GM19193 (cell line): ENCODE results near the gene RPL18.
A peak's percentile ranks its signal among the peaks of the same experiment; 100 is the strongest.

ENCODE experiments used
- POLR2A ChIP-seq: IDR thresholded peaks from 4 replicates; pipeline ENCODE4 v1.6.1; 2011; ENCODE audit not compliant: insufficient read depth, insufficient read length; ENCODE audit errors: extremely low read depth

The RPL18 gene

DNA sequence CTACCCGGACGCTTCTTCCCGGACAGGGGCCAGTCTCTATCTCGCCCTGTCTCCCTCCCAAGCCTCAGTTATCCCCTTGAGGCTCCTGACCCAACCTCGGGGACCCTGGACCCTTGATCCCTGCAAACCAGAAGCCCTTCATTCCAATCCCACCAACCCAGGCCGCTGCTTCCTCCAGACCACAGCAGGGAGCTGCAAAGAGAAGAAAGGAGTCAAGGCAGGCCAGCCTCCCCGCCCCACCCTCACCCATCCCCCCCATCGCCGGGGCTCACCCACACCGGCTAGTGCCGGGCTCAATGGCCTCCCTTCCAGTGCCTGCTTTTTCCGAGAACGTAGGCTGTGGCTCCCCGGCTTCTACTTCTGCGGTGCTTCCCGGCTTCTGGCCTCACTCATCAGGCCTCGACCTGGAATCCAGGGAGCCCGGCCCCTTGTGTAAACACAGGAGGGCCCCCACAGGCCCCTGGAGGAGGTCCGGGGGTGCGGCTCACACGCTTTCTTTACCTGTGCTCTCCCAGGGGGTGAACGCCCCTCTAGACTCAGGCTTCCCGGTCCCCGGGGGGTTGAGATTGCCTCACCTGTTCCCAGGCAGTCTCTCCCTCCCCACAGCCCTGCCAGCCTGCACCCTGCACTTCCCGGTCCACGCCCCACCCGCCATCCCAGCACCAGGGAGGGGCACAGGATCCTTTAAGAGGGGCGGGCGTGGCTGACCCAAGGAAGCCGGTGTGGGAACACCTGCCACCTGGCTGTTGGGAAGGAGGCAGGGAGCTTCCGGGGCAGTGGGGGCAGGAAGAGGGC lies 4.3 kb downstream of the RPL18 start, which contains the start of gene FAM83E:
Gene FAM83E (minus strand): TSS at position 641 of the 795 bp plus-strand sequence. CDS start 1,704 bp downstream, outside the sequence.
- TF ChIP-seq POLR2A: peak; percentile 38

DNA sequence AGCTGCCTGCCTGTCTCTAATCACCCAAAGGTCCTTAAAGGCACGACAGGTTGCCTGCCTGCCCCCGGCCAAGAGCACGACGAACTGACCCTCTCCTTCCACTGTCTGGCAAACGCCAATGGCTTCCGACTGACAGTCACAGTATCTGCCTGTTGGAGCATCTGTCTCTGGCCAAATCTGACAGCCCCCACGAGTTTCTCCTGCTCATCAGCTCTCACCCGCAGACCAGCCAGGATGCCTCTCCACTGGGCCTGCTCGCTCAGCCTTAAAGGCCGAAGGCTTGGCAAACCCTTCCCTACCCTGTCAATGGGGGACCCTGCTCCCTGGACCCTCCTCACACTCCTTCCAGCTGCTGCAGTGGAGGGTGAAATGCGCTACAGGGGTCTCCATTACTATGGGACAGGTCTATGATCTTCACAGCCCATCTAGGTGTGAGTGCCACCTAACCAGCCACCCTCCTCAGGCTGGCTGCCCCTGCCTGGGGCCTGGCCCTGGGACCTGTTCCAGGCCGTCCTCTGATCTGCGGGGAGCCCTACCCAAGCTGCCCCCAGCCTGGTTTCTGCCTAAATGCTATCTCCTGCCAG lies 5.0 kb downstream of the RPL18 start:
- peak; percentile 50 for TF ChIP-seq POLR2A

DNA sequence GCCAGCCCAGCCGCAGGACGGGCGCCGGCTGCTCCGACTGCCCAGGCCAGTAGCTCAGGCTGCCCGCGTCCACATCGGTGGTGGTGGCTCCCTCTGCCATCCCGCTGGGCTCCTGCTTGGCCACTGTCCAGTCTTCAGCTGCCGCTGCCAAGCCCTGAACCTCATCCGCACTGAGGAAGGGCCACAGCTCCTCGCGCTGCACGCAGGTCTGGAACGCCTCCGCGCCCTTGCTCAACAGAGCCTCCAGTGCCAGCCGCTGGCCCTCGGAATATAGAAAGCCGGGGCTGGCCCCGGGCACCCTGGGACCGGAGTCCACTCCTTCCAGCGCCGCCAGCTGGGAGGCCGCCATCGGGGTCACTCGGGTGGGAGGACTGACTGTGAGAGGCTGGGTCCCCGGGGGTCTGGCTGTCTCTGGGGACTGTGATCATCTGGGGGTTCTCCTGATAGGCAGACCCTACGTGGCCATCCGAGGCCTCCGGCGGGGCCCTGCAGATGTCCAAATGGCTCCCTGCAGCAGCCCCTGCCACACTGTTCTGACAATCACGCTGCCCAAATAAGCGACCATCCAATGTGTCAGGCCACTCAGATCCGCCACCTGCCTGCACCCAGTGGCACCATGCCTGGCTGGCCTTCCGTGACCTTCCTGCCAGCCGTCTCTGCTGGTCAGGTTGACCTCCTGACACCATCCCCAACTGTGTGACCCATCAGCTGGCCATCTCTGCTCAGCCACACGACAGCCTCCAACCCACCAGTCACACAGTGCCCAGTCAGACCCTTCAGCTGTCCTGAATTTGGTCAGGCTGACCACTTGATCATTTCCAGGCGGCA lies 5.7 kb downstream of the RPL18 start:
- peak; percentile 3 for TF ChIP-seq POLR2A

DNA sequence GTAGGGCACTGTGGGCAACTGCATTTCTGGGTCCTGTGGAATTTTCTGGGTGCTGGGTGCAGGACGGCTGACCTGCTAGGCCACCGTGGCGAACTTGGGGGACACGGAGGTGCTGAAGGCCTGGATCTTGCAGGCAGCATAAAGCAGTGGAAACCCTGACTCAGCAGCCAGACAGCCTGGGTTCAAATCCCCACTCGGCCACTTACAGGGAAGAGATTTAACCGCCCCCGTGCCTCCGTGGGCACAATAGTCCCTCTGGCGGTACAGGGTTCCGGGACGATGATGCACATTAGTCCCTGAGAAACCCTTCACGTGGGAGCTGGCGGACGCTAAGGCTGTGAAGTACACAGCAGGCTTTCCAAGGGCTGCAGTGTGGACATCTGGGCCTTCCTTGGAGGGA lies 7.1 kb downstream of the RPL18 start:
- no peak for TF ChIP-seq POLR2A

DNA sequence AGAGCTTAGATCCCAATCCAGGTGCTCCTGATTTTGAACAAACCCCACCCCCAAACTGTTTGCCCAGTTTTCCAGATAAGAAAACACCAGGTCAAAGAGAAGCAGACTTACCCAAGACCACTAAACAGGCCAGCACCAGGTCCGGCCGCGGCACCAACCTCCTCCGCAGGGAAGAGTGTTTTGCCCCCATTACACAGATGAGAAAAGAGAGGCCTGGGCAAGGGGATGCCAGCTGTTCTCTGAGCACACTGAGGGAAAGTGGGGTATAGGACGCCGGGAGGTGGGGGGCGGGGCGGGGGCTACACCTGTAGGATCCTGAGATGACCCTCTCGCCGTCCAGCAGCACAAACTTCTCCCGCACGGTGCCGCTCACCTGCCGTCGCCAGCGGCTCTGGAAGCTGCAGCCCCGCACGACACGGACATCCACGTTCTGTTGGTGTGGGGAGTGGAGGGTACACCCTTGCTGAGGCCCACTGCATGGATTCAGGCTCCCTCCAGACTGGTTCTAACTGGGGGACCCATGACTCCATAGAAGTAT lies 9.3 kb downstream of the RPL18 start:
- TF ChIP-seq POLR2A: no peak

DNA sequence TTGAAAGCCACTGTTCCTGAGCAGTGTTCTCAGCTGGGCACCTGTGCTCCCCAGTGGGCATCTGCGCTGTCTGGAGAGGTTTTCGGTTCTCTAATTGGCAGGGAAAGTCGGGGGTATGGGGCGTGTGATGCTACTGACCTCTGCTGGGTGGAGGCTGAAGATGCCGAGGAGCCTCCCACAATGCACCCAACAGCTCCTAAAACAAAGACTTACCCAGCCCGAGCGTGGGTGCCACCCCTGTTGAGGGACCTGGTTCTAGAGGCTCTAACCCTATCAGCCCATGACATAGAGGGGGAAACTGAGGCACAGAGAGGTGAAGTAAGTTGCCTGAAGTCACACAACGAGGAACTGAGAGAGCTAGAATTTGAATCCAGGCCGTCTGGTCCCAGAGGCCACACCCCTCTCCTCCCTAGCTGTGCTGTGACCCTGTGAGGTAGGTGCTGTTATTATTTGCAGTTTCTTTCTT lies 10.1 kb downstream of the RPL18 start:
- TF ChIP-seq POLR2A: no peak

DNA sequence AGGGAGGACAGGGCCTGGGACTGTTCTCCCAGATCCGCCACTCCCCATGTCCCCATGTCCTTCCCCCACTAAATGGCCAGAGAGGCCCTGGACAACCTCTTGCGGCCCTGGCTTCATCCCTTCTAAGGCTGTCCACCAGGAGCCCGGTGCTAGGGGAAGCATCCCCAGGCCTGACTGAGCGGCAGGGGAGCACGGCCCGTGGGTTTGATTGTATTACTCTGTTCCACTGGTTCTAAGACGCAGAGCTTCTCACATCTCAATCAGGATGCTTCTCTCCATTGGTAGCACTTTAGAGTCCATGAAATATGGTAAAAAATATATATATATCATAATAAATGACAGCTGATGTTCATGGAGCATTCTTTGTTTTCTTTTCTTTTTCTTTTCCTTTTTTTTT lies 11.6 kb downstream of the RPL18 start:
- TF ChIP-seq POLR2A: no peak

DNA sequence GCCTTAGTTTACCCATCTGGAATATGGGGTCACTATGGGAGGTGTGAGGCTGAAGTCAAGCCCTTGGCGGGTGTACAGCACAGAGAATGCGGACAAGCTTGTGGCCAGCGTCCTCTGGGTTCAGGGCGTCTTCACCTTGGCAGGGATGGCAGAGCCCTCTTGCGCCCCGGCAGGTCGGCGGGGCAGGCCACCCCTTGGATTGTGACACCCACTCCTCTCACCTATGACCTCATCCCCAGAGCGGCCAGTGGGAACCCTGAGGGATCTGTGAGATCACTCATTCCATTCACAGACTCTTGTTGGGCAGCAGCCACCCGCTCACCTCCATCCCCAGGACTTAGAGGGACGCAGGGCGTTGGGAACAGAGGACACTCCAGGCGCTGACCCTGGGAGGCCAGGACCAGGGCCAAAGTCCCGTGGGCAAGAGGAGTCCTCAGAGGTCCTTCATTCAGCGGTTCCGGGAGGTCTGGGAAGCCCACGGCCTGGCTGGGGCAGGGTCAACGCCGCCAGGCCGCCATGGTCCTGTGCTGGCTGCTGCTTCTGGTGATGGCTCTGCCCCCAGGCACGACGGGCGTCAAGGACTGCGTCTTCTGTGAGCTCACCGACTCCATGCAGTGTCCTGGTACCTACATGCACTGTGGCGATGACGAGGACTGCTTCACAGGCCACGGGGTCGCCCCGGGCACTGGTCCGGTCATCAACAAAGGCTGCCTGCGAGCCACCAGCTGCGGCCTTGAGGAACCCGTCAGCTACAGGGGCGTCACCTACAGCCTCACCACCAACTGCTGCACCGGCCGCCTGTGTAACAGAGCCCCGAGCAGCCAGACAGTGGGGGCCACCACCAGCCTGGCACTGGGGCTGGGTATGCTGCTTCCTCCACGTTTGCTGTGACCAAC lies 12.3 kb downstream of the RPL18 start, which contains the start of gene SPACA4:
Gene SPACA4 (plus strand): TSS at position 280 of the 896 bp plus-strand sequence. CDS start 237 bp downstream, at position 517.
- no peak for TF ChIP-seq POLR2A

DNA sequence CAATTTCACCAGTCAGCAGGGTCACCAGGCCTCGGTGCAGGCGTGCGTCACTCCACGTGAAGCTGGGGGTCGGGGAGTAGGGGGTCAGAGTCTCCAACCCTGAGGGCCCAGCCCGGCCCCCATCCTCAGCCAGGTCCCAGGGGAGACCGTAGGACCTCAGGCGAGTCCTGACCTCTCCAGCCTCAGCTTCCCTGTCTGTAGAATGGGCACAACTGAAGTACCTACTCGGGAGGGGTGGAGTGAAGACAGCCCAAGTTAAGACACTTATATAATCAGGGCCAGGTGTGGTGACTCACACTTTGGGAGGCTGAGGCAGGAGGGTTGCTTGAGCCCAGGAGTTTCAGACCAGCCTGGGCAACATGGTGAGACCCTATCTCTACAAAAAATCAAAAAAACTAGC lies 15.1 kb downstream of the RPL18 start:
- no peak for TF ChIP-seq POLR2A

DNA sequence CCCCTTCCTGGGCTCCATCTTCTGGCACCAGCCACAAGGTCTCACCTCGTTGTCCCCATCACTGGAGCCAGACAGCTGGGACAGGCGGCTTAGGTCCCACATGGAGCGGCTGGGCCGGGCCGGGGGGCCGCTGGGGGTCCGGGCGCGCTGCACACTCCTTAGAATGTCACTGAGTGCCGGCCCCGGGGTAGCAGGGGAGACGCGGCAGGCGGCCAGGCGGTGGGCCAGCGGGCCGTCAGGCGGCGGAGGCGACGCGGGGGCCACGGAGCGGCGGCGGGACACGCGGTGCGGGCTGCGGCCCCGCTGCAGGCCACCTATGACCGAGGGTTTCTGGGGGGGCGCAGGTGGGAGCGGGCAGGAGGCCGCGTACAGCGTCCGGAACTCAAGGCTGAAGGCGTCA lies 15.5 kb downstream of the RPL18 start:
- no peak for TF ChIP-seq POLR2A

DNA sequence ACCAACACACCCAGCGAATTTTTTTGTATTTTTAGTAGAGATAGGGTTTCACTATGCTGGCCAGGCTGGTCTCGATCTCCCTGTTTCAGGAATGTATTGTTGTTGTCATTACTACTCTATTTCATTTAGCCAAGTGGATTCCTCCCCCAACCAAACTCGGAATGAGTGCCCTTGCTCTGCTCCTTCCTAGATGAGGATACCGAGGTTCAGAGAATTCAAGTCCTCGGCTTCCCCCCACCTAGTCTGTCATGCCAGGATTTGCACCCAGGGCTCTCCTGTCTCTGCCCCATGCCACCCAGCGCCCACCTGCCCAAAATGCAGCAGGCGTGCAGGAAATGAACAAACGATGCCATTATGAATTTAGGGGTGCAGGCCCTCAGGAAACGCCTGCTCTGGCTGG lies 16.0 kb downstream of the RPL18 start:
- no peak for TF ChIP-seq POLR2A

DNA sequence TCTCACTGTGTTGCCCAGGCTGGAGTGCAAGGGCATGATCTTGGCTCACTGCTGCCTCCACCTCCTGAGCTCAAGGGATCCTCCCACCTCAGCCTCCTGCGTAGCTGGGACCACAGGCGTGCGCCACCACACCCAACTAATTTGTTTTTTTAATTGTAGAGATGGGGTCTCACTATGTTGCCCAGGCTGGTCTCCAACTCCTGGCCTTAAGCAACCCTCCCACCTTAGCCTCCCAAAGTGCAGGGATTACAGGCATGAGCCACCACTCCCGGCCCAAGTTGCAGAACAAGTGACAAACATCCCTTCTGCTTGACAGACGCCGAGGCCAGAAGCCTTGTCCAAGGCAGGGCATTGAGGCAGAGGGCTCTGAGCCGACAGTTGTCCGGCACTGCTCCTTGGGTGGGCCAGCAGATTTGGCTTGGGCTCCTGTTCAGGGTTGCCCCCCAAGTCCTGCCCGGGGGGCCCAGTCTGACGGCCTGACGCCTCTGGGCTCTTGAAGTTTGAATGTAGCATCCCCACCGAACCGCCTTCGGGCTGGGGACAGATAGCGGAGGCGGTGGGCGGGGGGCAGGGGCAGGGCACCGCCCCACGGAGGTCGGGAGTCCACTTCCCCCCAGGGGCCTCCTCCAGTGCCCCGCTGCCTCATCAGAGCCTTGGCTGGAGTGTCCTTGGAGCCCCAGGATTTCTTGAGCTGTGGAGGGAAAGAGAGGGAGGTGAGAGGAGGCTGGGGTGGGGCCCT lies 18.1 kb downstream of the RPL18 start:
- TF ChIP-seq POLR2A: no peak

DNA sequence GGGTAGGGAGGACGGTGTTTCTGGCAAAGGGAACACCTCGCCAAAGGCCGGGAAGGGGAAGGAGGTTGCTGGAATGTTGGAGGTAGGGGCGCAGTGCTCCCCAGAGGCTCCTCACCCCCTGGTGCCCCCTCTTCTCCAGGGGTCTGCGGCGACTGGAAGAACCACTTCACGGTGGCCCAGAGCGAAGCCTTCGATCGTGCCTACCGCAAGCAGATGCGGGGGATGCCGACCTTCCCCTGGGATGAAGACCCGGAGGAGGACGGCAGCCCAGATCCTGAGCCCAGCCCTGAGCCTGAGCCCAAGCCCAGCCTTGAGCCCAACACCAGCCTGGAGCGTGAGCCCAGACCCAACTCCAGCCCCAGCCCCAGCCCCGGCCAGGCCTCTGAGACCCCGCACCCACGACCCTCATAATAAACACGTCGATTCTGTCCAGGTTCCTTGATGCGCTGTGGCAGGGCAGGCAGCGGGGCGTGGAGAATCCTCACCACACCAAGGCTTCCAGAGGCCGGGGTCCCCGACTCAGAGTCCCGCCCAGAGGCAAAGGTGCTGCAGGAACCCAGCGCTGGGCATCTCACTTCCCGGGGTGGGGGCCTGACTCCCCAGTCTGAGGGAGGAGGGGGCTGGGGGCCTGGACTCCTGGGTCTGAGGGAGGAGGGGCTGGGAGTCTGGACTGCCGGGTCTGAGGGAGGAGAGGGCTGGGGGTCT lies 19.8 kb downstream of the RPL18 start:
- TF ChIP-seq POLR2A: no peak
